Ascending aorta (tissue), 2 donors: ENCODE results near the gene SLC44A2. TPM values are rescaled to one million over a fixed set of nuclear protein-coding genes. Genes with fewer than 3 reads are reported as not detected.

Experiments
- DNase-seq, 2 donors: peaks; one replicate each; pipeline ENCODE4 v3.0.0-alpha.2; 2019; ENCODE audit warnings: low spot score in 2 of 2
- H3K27ac ChIP-seq, 2 donors: fragments of 200-600 bp; sonication (generic); one replicate each; pipeline ENCODE4 v1.5.1; 2016 to 2017; ENCODE audit warnings: mild to moderate bottlenecking in 1 of 2
- H3K27me3 ChIP-seq: fragments of 200-600 bp; sonication (generic); one replicate; pipeline ENCODE4 v1.5.1; 2017
- H3K36me3 ChIP-seq, 2 donors: fragments of 200-600 bp; sonication (generic); one replicate each; pipeline ENCODE4 v1.5.1; 2016
- H3K4me1 ChIP-seq, 2 donors: fragments of 200-600 bp; sonication (generic); one replicate each; pipeline ENCODE4 v1.5.1; 2016 to 2017; ENCODE audit warnings: mild to moderate bottlenecking in 1 of 2
- H3K4me3 ChIP-seq, 2 donors: fragments of 200-600 bp; sonication (generic); one replicate each; pipeline ENCODE4 v1.5.1; 2016 to 2017; ENCODE audit warnings: mild to moderate bottlenecking in 1 of 2
- H3K9me3 ChIP-seq, 2 donors: fragments of 200-600 bp; sonication (generic); one replicate each; pipeline ENCODE4 v1.5.1; 2016
- CTCF ChIP-seq, 3 experiments: fragments of 200-600 bp in 2 of 3; fragments of 450-650 bp in 1 of 3; sonication (generic) in 2 of 3; IDR thresholded peaks; one replicate each; pipeline ENCODE4 v1.5.1; 2016 to 2019; ENCODE audit warnings: antibody characterized with exemption in 3 of 3, mild to moderate bottlenecking in 1 of 3, moderate library complexity in 1 of 3
- intact Hi-C: fragments of 100-400 bp; cut with DNase I; formaldehyde crosslinking; loops from one replicate; pipeline ENCODE4 v1.15.1; 2023
- total RNA-seq: library from RNA; depleted of rRNA; stranded (reverse); fragments of >200 nt; gene quantifications from one replicate; pipeline ENCODE4 v1.1.0, GENCODE V29; 2016

The SLC44A2 gene
- total RNA-seq, 1 donor from 2014 or later = 354 TPM

GRCh38 chr19:10690341-10690781 is 65.0 kb downstream of the SLC44A2 start:
- no peak overlapping the region for H3K27ac ChIP-seq
- no peaks in the 10 kb centered on the region for H3K27me3 ChIP-seq
- H3K4me1 ChIP-seq = no peaks in the 10 kb centered on the region
- DNase-seq = no peak
- no peaks in the 10 kb centered on the region for H3K9me3 ChIP-seq
- H3K4me3 ChIP-seq = no peak overlapping the region
- TF ChIP-seq CTCF (IDR thresholded peaks at IDR 0.05) = no peak
- intact Hi-C loops = no loop called here
- peaks cover 59 to 73% of the 10 kb centered on the region in 2 donors for H3K36me3 ChIP-seq

- no peak for TF ChIP-seq CTCF (IDR thresholded peaks at IDR 0.05)
- H3K9me3 ChIP-seq = no peaks in the 10 kb centered on the region
- DNase-seq = no peak
- H3K4me3 ChIP-seq = no peak overlapping the region
- intact Hi-C loops = no loop called here
- no peak overlapping the region for H3K27ac ChIP-seq
- H3K36me3 ChIP-seq = peaks cover 50 to 63% of the 10 kb centered on the region in 2 donors
- no peaks in the 10 kb centered on the region for H3K4me1 ChIP-seq
- H3K27me3 ChIP-seq = no peaks in the 10 kb centered on the region
These were observed 66.0 kb downstream of the SLC44A2 start for GRCh38 chr19:10691178-10691881.

- Histone ChIP-seq H3K27ac (no peak overlapping the region), H3K27me3 (no peaks in the 10 kb centered on the region), H3K4me1 (no peaks in the 10 kb centered on the region), H3K4me3 (no peak overlapping the region), H3K9me3 (no peaks in the 10 kb centered on the region), H3K36me3 (peaks cover 46 to 57% of the 10 kb centered on the region in 2 donors)
- no peak for DNase-seq
- intact Hi-C loops = no loop called here
- no peak for TF ChIP-seq CTCF (IDR thresholded peaks at IDR 0.05)
These were observed 66.5 kb downstream of the SLC44A2 start for GRCh38 chr19:10691883-10692282.

GRCh38 chr19:10692673-10693264 is 67.4 kb downstream of the SLC44A2 start:
- H3K27me3 ChIP-seq = no peaks in the 10 kb centered on the region
- no peak overlapping the region for H3K27ac ChIP-seq
- H3K9me3 ChIP-seq = no peaks in the 10 kb centered on the region
- H3K4me3 ChIP-seq = no peak overlapping the region
- intact Hi-C loops = no loop called here
- H3K36me3 ChIP-seq = peaks cover 37 to 48% of the 10 kb centered on the region in 2 donors
- no peaks in the 10 kb centered on the region for H3K4me1 ChIP-seq
- TF ChIP-seq CTCF (IDR thresholded peaks at IDR 0.05) = no peak
- no peak for DNase-seq

Other genes starting within 250 kb of the SLC44A2 start
- 80.7 TPM for gene TYK2, start 245.0 kb upstream of the SLC44A2 start, total RNA-seq
- 183 TPM for gene CDC37, start 222.0 kb upstream of the SLC44A2 start, total RNA-seq
- 59.9 TPM for gene PDE4A, start 205.0 kb upstream of the SLC44A2 start, total RNA-seq
- gene KEAP1, start 122.2 kb upstream of the SLC44A2 start, total RNA-seq = 57.8 TPM
- gene S1PR5, start 108.1 kb upstream of the SLC44A2 start, total RNA-seq = 3.1 TPM
- gene ATG4D, start 81.6 kb upstream of the SLC44A2 start, total RNA-seq = 11.0 TPM
- 21.9 TPM for gene KRI1, start 59.5 kb upstream of the SLC44A2 start, total RNA-seq
- gene CDKN2D, start 56.6 kb upstream of the SLC44A2 start, total RNA-seq = 20.3 TPM
- not detected for gene AP1M2, start 38.2 kb upstream of the SLC44A2 start, total RNA-seq
- 168 TPM for gene ILF3, start 28.8 kb downstream of the SLC44A2 start, total RNA-seq
- 36.8 TPM for gene QTRT1, start 75.9 kb downstream of the SLC44A2 start, total RNA-seq
- 113 TPM for gene DNM2, start 92.5 kb downstream of the SLC44A2 start, total RNA-seq
- gene TMED1, start 210.7 kb downstream of the SLC44A2 start, total RNA-seq = 25.0 TPM
- not detected for gene C19orf38, start 222.9 kb downstream of the SLC44A2 start, total RNA-seq
- gene CARM1, start 246.0 kb downstream of the SLC44A2 start, total RNA-seq = 22.9 TPM